OCI-LY3 (cell line): ENCODE data around the gene AREG.

ENCODE experiments used
- EZH2phosphoT487 ChIP-seq: fragments of 200-600 bp; shearing (Covaris generic); IDR thresholded peaks from 2 replicates; pipeline ENCODE4 v1.6.1; 2018; ENCODE audit warnings: antibody characterized with exemption, mixed run types, low read depth
- TF ChIP-seq, protein P1 (sequence below): fragments of 200-600, 300-600 bp; sonication (generic); IDR thresholded peaks from 2 replicates; pipeline ENCODE4 v1.5.1; 2014; ENCODE audit warnings: antibody characterized with exemption, low read length, low read depth

DNA sequence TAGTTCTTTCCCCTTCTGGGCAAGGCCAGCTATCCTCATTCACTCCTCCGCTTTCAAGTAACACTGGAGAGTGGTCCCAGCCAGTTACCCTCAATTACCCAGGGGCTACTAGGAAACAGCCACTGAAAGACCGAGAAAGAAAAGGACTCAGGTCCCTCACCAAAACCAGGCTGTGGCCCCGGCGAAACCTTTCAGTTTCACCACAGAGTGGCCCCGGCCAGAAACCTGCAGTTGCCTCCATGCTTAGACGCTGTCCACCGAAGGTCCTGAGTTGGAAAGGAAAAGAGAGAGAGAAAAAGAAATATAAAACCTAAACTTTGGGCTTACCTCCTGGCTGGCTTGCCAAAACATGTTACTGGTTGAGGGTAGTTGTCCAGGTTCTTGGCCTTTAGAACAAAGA, 5.0 kb upstream of the AREG start:
- TF ChIP-seq, protein P1, sequence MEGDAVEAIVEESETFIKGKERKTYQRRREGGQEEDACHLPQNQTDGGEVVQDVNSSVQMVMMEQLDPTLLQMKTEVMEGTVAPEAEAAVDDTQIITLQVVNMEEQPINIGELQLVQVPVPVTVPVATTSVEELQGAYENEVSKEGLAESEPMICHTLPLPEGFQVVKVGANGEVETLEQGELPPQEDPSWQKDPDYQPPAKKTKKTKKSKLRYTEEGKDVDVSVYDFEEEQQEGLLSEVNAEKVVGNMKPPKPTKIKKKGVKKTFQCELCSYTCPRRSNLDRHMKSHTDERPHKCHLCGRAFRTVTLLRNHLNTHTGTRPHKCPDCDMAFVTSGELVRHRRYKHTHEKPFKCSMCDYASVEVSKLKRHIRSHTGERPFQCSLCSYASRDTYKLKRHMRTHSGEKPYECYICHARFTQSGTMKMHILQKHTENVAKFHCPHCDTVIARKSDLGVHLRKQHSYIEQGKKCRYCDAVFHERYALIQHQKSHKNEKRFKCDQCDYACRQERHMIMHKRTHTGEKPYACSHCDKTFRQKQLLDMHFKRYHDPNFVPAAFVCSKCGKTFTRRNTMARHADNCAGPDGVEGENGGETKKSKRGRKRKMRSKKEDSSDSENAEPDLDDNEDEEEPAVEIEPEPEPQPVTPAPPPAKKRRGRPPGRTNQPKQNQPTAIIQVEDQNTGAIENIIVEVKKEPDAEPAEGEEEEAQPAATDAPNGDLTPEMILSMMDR, result no peak
- no peak for TF ChIP-seq EZH2phosphoT487
